HepG2 (cell line): Measurements from ENCODE around the gene PRCP. TPM values are rescaled to one million over a fixed set of nuclear protein-coding genes. Genes with fewer than 3 reads are reported as not detected.
A peak's percentile ranks its signal among the peaks of the same experiment; 100 is the strongest.

ENCODE experiments used
- BCL6 ChIP-seq: IDR thresholded peaks from 2 replicates; pipeline ENCODE4 v1.6.1; 2016; ENCODE audit warnings: missing genetic modification reagents, missing compliant biosample characterization
- DNMT3B ChIP-seq: conservative IDR thresholded peaks from 2 replicates; pipeline ENCODE4 v1.6.1; 2016; ENCODE audit warnings: missing biosample characterization, control low read depth
- HDAC2 ChIP-seq: sonication (generic); formaldehyde crosslinking; IDR thresholded peaks from 2 replicates; pipeline ENCODE4 v1.4.0; 2020; ENCODE audit warnings: missing genetic modification reagents
- HNRNPUL1 ChIP-seq: fragments of 200-400 bp; formaldehyde crosslinking; IDR thresholded peaks from 2 replicates; pipeline ENCODE4 v1.6.1; 2017; ENCODE audit warnings: low read depth, mild to moderate bottlenecking, low read length, moderate library complexity
- JUN ChIP-seq: sonication (generic); formaldehyde crosslinking; IDR thresholded peaks from 2 replicates; pipeline ENCODE4 v1.4.0; 2020; ENCODE audit warnings: mild to moderate bottlenecking, missing genetic modification reagents
- NFKBIZ ChIP-seq: IDR thresholded peaks from 2 replicates; pipeline ENCODE4 v1.6.1; 2018; ENCODE audit warnings: missing genetic modification reagents, missing compliant biosample characterization
- NFYB ChIP-seq: sonication (generic); formaldehyde crosslinking; IDR thresholded peaks from 2 replicates; pipeline ENCODE4 v1.4.0; 2020; ENCODE audit warnings: missing genetic modification reagents
- POGZ ChIP-seq: sonication (generic); formaldehyde crosslinking; IDR thresholded peaks from 2 replicates; pipeline ENCODE4 v1.4.0; 2020; ENCODE audit warnings: mild to moderate bottlenecking, missing genetic modification reagents
- SIX4 ChIP-seq: sonication (generic); formaldehyde crosslinking; IDR thresholded peaks from 2 replicates; pipeline ENCODE4 v1.4.0; 2020; ENCODE audit warnings: missing genetic modification reagents
- TEAD3 ChIP-seq: optimal IDR thresholded peaks from 2 replicates; pipeline ENCODE3; 2016; ENCODE audit warnings: borderline replicate concordance
- ZEB1 ChIP-seq: IDR thresholded peaks from 2 replicates; pipeline ENCODE4 v1.6.1; 2012; ENCODE audit warnings: mild to moderate bottlenecking, low read depth, inconsistent platforms; ENCODE audit not compliant: insufficient replicate concordance
- ZNF136 ChIP-seq: sonication (generic); formaldehyde crosslinking; IDR thresholded peaks from 2 replicates; pipeline ENCODE4 v1.8.1; 2022; ENCODE audit warnings: low read depth, mild to moderate bottlenecking, moderate library complexity, missing genetic modification reagents
- ZNF335 ChIP-seq: sonication (generic); formaldehyde crosslinking; IDR thresholded peaks from 2 replicates; pipeline ENCODE4 v1.4.0; 2020; ENCODE audit warnings: missing genetic modification reagents
- ZNF572 ChIP-seq: sonication (generic); formaldehyde crosslinking; IDR thresholded peaks from 2 replicates; pipeline ENCODE4 v1.5.1; 2020; ENCODE audit warnings: mild to moderate bottlenecking, missing genetic modification reagents
- ZNF614 ChIP-seq: IDR thresholded peaks from 2 replicates; pipeline ENCODE4 v1.6.1; 2018; ENCODE audit warnings: missing biosample characterization, missing genetic modification reagents, inconsistent platforms, borderline replicate concordance
- ZNF652 ChIP-seq: IDR thresholded peaks from 2 replicates; pipeline ENCODE4 v1.6.1; 2016; ENCODE audit warnings: low read depth, borderline replicate concordance
- polyA plus RNA-seq, 8 experiments: library from polyadenylated mRNA; depleted of rRNA in 3 of 8; stranded (reverse) in 7 of 8; unstranded in 1 of 8; fragments of >200 nt; fragmentation: Illumina TruSeq in 4 of 8; extraction: Trizol in 4 of 8; gene quantifications; 2 replicates each; pipeline versions ENCODE4 v1.2.1 to v1.2.3, GENCODE V29; 2011 to 2016; ENCODE audit warnings: low read depth in 4 of 8, missing spikeins in 1 of 8, mixed read lengths in 1 of 8; ENCODE audit not compliant: insufficient read depth in 1 of 8
- total RNA-seq, 5 experiments: library from RNA; depleted of rRNA; stranded (reverse); fragments of >200 nt; fragmentation: Illumina TruSeq; extraction: Trizol; gene quantifications; 2 replicates each; pipeline ENCODE4 v1.2.3, GENCODE V29; 2016; ENCODE audit warnings: low read depth in 1 of 5
- TF ChIP-seq, protein P1 (sequence below): sonication (generic); formaldehyde crosslinking; IDR thresholded peaks from 2 replicates; pipeline ENCODE4 v1.5.1; 2020; ENCODE audit warnings: missing genetic modification reagents, mild to moderate bottlenecking, borderline replicate concordance
- TF ChIP-seq, protein P2 (sequence below): sonication (generic); formaldehyde crosslinking; IDR thresholded peaks from 2 replicates; pipeline ENCODE4 v1.4.0; 2020; ENCODE audit warnings: missing genetic modification reagents, borderline replicate concordance
- TF ChIP-seq, protein P3 (sequence below): sonication (generic); formaldehyde crosslinking; conservative IDR thresholded peaks from 2 replicates; pipeline ENCODE4 v1.4.0; 2020; ENCODE audit warnings: mild to moderate bottlenecking, missing genetic modification reagents, moderate library complexity
- TF ChIP-seq, protein P4 (sequence below): sonication (generic); formaldehyde crosslinking; IDR thresholded peaks from 2 replicates; pipeline ENCODE4 v1.5.1; 2020; ENCODE audit warnings: mild to moderate bottlenecking, missing genetic modification reagents, borderline replicate concordance

Gene PRCP
- total and polyA plus RNA-seq, 2 of the 13 experiments (the other 11 are each of a cell fraction or from before 2014, with no cell fraction given): 84.2 to 105 TPM

DNA sequence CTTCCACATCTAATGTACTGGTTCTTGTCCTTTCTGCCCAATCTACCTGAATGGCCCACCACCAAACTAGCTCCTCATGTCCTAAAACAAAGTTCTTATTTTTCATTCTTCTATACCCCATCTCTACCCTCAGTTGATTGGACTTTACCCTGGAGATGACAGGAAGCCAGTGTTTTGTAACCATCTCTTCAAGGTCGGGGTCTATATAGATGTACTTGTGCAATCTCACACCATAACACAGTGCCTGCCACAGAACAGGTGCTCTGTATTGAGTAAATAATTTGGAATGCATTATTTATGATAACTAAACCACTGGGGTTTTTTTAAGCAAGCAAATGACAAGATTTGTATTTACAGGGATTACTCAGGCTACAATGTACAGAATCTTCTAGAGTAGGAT, 89.9 kb downstream of the PRCP start (continued):
- no peak for TF ChIP-seq ZNF136 (CRISPR knock-in tag)
- no peak for TF ChIP-seq ZNF652
- TF ChIP-seq, protein P1, sequence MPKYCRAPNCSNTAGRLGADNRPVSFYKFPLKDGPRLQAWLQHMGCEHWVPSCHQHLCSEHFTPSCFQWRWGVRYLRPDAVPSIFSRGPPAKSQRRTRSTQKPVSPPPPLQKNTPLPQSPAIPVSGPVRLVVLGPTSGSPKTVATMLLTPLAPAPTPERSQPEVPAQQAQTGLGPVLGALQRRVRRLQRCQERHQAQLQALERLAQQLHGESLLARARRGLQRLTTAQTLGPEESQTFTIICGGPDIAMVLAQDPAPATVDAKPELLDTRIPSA: no peak
- TF ChIP-seq NFYB (CRISPR knock-in tag): no peak
- peak; percentile 66; the same call in 1 of the 2 replicates for TF ChIP-seq ZNF614
- no peak for TF ChIP-seq ZNF572
- no peak for TF ChIP-seq JUN (CRISPR knock-in tag)
- TF ChIP-seq POGZ (CRISPR knock-in tag): no peak
- peak; percentile 51 for TF ChIP-seq ZEB1
- no peak for TF ChIP-seq HNRNPUL1
- TF ChIP-seq DNMT3B (CRISPR knock-in tag): no peak
- TF ChIP-seq, protein P2, sequence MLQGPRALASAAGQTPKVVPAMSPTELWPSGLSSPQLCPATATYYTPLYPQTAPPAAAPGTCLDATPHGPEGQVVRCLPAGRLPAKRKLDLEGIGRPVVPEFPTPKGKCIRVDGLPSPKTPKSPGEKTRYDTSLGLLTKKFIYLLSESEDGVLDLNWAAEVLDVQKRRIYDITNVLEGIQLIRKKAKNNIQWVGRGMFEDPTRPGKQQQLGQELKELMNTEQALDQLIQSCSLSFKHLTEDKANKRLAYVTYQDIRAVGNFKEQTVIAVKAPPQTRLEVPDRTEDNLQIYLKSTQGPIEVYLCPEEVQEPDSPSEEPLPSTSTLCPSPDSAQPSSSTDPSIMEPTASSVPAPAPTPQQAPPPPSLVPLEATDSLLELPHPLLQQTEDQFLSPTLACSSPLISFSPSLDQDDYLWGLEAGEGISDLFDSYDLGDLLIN (CRISPR knock-in tag): no peak
- TF ChIP-seq NFKBIZ (CRISPR knock-in tag): 0 out of 2 replicates have a peak, but pooled peaks have one; percentile 41
- 0 out of 2 replicates have a peak, but pooled peaks have one; percentile 50 for TF ChIP-seq HDAC2 (CRISPR knock-in tag)
- 0 out of 2 replicates have a peak, but pooled peaks have one; percentile 38 for TF ChIP-seq BCL6 (CRISPR knock-in tag)
- peak; percentile 60; the same call in 1 of the 2 replicates for TF ChIP-seq SIX4 (CRISPR knock-in tag)
- TF ChIP-seq ZNF335 (CRISPR knock-in tag): 0 out of 2 replicates have a peak, but pooled peaks have one; percentile 32
- TF ChIP-seq, protein P3, sequence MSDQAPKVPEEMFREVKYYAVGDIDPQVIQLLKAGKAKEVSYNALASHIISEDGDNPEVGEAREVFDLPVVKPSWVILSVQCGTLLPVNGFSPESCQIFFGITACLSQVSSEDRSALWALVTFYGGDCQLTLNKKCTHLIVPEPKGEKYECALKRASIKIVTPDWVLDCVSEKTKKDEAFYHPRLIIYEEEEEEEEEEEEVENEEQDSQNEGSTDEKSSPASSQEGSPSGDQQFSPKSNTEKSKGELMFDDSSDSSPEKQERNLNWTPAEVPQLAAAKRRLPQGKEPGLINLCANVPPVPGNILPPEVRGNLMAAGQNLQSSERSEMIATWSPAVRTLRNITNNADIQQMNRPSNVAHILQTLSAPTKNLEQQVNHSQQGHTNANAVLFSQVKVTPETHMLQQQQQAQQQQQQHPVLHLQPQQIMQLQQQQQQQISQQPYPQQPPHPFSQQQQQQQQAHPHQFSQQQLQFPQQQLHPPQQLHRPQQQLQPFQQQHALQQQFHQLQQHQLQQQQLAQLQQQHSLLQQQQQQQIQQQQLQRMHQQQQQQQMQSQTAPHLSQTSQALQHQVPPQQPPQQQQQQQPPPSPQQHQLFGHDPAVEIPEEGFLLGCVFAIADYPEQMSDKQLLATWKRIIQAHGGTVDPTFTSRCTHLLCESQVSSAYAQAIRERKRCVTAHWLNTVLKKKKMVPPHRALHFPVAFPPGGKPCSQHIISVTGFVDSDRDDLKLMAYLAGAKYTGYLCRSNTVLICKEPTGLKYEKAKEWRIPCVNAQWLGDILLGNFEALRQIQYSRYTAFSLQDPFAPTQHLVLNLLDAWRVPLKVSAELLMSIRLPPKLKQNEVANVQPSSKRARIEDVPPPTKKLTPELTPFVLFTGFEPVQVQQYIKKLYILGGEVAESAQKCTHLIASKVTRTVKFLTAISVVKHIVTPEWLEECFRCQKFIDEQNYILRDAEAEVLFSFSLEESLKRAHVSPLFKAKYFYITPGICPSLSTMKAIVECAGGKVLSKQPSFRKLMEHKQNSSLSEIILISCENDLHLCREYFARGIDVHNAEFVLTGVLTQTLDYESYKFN (CRISPR knock-in tag): peak; percentile 85
- peak; percentile 35 for TF ChIP-seq TEAD3 (CRISPR knock-in tag)
- TF ChIP-seq, protein P4, sequence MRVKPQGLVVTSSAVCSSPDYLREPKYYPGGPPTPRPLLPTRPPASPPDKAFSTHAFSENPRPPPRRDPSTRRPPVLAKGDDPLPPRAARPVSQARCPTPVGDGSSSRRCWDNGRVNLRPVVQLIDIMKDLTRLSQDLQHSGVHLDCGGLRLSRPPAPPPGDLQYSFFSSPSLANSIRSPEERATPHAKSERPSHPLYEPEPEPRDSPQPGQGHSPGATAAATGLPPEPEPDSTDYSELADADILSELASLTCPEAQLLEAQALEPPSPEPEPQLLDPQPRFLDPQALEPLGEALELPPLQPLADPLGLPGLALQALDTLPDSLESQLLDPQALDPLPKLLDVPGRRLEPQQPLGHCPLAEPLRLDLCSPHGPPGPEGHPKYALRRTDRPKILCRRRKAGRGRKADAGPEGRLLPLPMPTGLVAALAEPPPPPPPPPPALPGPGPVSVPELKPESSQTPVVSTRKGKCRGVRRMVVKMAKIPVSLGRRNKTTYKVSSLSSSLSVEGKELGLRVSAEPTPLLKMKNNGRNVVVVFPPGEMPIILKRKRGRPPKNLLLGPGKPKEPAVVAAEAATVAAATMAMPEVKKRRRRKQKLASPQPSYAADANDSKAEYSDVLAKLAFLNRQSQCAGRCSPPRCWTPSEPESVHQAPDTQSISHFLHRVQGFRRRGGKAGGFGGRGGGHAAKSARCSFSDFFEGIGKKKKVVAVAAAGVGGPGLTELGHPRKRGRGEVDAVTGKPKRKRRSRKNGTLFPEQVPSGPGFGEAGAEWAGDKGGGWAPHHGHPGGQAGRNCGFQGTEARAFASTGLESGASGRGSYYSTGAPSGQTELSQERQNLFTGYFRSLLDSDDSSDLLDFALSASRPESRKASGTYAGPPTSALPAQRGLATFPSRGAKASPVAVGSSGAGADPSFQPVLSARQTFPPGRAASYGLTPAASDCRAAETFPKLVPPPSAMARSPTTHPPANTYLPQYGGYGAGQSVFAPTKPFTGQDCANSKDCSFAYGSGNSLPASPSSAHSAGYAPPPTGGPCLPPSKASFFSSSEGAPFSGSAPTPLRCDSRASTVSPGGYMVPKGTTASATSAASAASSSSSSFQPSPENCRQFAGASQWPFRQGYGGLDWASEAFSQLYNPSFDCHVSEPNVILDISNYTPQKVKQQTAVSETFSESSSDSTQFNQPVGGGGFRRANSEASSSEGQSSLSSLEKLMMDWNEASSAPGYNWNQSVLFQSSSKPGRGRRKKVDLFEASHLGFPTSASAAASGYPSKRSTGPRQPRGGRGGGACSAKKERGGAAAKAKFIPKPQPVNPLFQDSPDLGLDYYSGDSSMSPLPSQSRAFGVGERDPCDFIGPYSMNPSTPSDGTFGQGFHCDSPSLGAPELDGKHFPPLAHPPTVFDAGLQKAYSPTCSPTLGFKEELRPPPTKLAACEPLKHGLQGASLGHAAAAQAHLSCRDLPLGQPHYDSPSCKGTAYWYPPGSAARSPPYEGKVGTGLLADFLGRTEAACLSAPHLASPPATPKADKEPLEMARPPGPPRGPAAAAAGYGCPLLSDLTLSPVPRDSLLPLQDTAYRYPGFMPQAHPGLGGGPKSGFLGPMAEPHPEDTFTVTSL (CRISPR knock-in tag): peak; percentile 78; the same call in 1 of the 2 replicates
